Inferior parietal cortex (tissue), 1 donor: ENCODE data around the gene ZMYND15.

ENCODE experiments used
- DNase-seq: peaks from one replicate; pipeline ENCODE4 v3.0.0-alpha.2; 2016; ENCODE audit errors: extremely low spot score

Gene ZMYND15

GRCh38 chr17:4715063-4715744, 24.4 kb upstream of the ZMYND15 start:
- DNase-seq = no peak

- no peak for DNase-seq
These were observed 23.6 kb upstream of the ZMYND15 start for GRCh38 chr17:4716081-4716480.

GRCh38 chr17:4717791-4718190, 21.8 kb upstream of the ZMYND15 start:
- DNase-seq = no peak

- no peak for DNase-seq
These were observed 21.4 kb upstream of the ZMYND15 start for GRCh38 chr17:4718276-4718675.

DNA sequence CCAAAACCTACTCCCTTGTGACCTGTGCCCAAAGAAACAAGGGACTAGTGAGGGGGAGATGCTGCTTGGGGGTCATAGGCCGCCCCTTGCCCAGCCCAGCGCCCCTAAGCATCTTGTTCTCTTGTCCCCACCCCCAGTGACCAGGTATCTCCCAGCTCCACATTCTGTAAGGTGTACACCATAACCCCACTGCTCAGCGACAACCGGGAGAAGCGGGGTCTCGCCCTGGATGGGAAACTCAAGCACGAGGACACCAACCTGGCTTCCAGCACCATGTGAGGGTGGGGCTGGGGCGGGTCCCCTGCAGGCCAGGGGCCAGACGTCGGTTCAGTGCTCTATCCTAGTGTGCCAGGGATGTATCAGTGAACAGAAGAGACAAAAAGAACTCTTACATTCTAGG, 20.5 kb upstream of the ZMYND15 start:
- DNase-seq = no peak

DNA sequence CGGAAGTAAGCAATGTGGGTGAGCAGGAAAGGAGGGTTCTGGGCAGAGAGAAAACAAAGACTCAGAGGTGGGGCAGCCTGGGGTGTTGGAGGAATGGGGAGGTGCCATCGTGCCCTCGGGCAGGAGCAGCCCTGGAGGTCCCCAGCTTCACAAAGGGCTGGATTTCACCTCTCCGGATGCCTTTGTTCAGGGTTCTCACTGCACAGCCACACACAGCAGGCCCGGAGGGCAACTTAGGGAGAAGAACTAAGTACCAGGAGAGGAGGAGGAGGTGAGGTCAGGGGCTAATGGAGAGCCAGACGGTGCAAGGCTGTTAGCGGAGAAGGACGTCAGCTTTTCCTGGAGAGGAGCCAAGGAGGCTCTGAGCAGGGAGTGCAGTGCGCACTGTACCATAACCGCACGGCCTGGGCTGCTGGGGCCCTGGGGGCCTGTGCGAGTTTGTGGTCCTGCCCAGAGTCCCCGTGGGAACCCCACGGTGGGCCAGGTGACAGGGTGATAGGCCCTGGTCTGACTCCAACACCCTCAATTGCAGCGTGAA, 19.9 kb upstream of the ZMYND15 start:
- no peak for DNase-seq

DNA sequence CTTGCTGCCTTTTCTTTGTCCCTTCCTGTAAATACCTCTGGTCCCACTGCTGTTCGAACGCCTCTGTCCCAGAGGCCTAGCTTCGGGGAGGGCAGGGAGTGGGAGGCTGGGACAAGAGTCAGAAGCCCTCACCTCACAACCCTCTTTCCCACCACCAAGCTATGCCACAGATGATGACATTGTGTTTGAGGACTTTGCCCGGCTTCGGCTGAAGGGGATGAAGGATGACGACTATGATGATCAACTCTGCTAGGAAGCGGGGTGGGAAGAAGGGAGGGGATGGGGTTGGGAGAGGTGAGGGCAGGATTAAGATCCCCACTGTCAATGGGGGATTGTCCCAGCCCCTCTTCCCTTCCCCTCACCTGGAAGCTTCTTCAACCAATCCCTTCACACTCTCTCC, 18.8 kb upstream of the ZMYND15 start:
- no peak for DNase-seq

- no peak for DNase-seq
These were observed 18.2 kb upstream of the ZMYND15 start for GRCh38 chr17:4721203-4722135.

DNA sequence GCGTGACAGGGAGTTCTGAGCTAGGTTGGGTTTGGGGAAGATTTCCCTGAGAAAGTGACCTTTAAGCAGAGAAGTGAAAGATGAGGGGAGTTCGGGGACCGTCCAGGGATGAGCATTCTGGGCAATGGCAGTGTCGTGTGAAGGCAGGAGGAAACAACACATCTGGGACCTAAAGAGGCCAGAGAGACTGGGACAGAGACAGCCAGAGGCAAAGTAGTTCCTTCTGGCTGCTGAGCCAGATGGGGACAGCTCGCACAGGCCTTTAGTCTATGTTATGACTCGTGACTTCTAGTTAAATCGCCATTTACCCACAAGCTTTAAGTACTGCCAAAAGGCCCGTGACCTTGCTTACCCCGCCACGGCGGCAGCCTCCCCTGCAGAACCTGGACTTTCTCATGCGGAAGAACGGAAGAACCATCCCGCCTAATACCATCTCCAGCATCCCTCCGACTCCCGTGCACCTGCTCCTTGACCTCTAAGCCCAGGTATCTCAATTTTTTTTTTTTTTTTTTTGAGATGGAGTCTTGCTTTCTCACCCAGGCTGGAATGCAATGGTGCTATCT, 16.9 kb upstream of the ZMYND15 start:
- no peak for DNase-seq

DNA sequence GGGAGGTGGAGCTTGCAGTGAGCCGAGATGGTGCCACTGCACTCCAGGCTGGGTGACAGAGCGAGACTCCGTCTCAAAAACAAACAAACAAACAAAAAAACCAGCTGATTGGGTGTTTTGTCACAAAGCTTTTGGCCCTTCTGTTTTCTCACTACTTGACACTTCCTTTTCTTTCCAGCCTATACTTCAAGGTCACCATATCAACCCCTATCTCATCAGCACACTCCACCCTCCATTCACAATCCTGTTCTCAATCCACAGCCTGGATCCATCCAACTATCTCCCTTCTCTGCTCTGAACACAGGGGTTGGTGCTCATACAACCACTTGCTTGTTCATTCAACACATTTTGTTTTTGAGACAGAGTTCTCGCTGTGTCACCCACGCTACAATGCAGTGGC, 15.0 kb upstream of the ZMYND15 start:
- DNase-seq = no peak

GRCh38 chr17:4725646-4726310, 13.9 kb upstream of the ZMYND15 start:
- no peak for DNase-seq

GRCh38 chr17:4728124-4728523, 11.5 kb upstream of the ZMYND15 start:
- no peak for DNase-seq

DNA sequence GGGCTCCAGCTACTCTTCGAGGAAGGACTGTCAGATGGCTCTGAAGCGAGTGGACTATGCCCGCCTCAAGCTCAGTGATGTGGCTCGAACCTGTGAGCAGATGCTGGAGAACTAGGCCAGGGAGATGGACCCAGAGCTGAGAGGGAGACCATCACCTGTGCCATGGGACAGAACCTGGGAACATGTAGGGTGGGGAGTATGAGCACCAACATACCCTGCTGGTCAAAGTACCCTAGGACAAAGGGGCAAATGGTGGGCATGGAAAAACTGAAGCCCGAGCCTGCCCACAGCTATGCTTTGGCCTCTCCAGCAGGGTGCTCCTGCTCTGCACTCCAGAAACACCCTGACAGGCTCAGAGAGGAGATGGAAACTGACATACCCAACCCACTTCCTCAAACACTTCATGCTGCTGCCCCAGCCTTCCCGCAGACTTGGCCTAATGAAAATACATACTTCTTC, 6.5 kb upstream of the ZMYND15 start:
- no peak for DNase-seq

GRCh38 chr17:4734857-4735475, 4.7 kb upstream of the ZMYND15 start:
- no peak for DNase-seq

GRCh38 chr17:4735876-4736651, 3.6 kb upstream of the ZMYND15 start:
- no peak for DNase-seq

DNA sequence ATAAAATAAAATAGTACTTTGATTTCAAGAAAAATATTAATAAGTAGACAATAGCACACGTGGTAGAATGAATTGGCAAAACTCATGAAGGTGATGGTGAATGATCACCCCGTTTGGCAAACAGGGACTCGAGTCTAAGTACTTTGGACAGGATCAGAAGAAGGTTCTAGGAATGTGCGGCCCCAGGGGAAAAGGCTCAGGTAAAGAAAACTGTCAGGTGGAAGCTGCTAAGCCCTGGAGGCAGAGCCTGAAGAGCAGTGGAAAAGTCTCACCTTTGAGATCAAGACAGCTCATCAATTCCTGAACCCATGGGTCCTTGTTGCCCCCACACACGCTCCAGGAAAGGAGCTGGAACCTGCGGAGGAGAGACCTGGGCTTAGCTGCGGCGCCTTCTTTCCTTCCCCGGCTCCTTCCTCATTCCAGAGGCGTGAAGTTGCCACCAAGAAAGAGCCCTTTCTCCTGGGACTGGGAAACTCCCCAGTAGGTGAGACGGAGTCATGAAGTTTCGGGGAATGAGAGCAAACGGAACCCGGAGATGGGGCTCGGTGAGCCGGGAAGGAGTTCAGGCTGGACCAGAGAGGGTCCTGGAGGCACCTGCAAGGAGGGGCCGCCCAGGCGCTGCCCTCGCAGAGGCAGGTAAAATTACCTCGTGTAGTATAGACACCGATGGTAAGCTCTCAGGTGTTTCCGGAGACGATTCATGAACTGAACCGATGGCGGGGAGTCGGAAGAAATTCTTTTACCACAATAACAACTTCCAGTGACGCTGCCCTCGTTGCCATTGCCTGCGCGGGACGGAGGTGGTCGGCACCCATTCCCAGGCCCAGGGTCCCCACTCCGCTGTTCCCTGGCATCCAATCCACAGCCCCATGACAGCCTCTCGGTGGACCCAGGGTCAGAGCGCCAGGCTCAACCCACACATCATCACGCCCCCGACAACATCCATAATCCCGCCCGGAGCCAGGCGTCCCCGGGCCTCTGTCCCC, 1.2 kb upstream of the ZMYND15 start:
- no peak for DNase-seq

DNA sequence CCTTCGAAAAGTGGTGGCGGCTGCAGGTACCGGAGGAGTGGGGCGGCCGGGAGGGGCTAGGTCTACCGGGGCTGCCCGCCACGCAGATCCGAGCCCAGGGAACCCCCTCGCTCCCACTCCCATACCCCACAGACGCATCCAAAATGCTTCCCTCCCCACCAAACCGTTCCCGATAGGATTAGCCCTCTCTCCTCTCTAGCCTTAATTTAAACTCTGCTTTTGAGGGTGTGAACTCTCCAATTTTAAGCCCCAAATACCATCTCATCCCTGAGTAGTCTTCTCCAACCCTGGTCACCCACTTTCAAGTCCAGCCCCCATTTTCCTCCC, 355 bp downstream of the ZMYND15 start:
- DNase-seq = no peak

DNA sequence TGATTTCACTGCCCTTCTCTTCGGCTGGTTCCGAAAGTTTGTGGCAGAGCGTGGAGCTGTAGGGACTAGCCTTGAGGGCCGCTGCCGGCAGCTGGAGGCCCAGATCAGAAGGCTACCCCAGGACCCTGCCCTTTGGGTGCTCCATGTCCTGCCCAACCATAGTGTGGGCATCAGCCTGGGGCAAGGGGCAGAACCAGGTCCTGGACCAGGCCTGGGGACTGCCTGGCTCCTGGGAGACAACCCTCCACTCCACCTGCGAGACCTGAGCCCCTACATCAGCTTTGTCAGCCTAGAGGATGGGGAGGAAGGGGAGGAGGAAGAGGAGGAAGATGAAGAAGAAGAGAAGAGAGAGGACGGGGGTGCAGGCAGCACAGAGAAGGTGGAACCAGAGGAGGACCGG, 951 bp downstream of the ZMYND15 start:
- no peak for DNase-seq

GRCh38 chr17:4741544-4741943, 1.9 kb downstream of the ZMYND15 start:
- DNase-seq = no peak

GRCh38 chr17:4742133-4742532, 2.5 kb downstream of the ZMYND15 start:
- no peak for DNase-seq
